IPS DF 4.7 (cell line): ENCODE results near the gene FCGR1A.
A peak's percentile ranks its signal among the peaks of the same experiment; 100 is the strongest.
"Not testable (repeated sequence)": the region's sequence is repeated elsewhere in the genome, so short reads cannot be mapped to it uniquely, and the experiment has no call there.

Experiments used
- DNase-seq: peaks from one replicate; pipeline ENCODE4 v3.0.0-alpha.2; 2013; ENCODE audit warnings: low spot score; ENCODE audit errors: extremely low read depth

Gene FCGR1A

DNA sequence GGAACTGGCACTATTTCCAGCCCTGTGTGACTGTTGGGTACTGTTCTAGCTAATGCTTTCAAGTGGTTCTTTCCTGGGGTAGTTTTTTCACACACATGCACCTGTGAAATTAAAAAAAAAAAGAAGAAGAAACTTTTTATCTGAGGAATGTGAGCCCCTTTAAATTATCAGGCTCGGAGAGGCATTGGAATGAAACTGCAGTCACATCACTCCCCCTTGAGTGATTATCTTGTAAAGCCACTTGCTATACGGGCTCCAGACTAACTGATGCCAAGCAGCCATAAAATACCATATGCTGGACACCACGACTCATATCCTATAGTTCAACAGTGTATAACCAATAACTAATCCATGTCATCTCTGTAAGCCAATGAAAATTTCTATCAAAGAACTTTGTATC is 5.4 kb upstream of the FCGR1A start:
- not testable (repeated sequence) for DNase-seq

- not testable (repeated sequence) for DNase-seq
These were observed 4.2 kb upstream of the FCGR1A start for GRCh38 chr1:149778313-149778712.

GRCh38 chr1:149781413-149781984 is 995 bp upstream of the FCGR1A start:
- not testable (repeated sequence) for DNase-seq

DNA sequence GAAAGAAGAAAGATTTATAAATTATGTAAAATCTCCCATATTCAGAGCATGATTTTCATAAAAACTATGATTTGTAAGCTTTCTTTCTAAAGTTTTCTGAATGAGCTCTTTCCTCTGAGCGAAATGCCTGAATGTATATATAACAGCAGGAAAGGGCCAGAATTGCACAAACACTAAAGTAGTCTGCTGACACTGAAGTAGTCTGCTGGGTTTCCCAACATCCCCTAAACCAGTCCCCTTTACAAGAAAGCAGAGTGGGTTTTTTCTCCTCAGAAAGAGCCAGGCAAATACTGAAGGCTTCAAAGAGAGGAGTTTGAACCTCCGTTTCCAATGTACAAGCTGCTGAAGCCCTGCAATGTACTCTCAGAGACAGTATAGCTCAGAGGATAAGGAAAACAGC is 795 bp downstream of the FCGR1A start:
- not testable (repeated sequence) for DNase-seq

DNA sequence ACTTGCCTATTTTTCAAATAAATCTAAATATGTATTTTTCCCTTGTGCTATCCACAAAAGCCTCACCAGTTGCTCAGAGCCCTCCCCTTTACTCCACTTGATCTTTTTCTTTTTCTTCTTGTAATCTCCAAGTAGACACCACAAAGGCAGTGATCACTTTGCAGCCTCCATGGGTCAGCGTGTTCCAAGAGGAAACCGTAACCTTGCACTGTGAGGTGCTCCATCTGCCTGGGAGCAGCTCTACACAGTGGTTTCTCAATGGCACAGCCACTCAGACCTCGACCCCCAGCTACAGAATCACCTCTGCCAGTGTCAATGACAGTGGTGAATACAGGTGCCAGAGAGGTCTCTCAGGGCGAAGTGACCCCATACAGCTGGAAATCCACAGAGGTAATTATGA is 1.4 kb downstream of the FCGR1A start:
- not testable (repeated sequence) for DNase-seq

DNA sequence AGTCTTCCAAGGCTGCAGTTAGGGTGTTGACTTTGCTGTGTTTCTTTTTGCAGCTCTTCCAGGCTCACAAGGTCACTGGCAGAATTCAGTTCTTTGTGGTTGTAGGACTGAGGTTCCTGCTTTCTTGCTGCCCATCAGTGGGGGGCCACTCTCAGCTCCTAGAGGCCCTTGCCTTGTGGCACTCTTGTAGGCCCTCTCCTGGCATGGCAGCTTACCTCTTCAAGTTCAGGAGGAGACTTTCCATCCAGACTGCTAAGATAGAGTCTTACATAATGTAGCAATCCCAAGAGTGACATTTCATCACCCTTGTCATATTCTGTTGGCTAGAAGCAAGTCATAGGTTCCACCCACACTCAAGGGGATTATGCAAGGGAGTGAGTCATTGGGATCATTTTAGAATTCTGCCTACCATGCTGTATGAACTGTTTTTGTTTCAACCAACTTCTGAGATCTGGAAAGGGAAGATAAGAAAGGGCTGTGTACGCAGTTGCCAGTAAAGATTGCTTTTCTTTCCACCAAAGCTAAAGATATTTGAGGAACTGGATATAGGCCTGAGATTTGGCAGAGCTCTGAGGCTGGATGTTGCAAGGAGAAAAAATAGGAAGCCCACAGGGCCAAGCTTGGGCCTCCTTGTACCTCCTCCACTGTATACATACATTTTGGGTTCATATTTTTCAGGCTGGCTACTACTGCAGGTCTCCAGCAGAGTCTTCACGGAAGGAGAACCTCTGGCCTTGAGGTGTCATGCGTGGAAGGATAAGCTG is 5.4 kb downstream of the FCGR1A start:
- DNase-seq: not testable (repeated sequence)

- not testable (repeated sequence) for DNase-seq
These were observed 10.0 kb downstream of the FCGR1A start for GRCh38 chr1:149792502-149792901.

GRCh38 chr1:149792912-149793515 is 10.5 kb downstream of the FCGR1A start:
- DNase-seq: not testable (repeated sequence)

DNA sequence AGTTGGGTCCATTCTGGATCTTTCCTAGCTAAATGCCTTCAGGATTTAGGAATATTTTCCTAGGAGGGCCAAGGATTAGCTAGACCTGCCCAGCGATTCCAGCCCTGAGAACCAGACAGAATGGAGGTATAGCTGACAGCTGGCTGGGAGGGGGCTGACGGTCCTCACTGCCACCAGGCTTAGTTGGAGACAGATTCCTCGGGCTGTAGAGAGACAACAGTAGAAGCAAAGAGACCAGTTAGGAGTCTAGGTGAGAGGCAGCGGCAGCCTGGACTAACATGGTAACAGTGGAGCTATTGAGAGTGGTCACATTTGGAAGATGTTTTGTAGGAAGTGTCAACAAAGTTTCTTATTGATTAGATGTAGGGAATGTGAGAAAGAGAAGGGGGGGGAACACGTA is 11.4 kb downstream of the FCGR1A start:
- DNase-seq: not testable (repeated sequence)

DNA sequence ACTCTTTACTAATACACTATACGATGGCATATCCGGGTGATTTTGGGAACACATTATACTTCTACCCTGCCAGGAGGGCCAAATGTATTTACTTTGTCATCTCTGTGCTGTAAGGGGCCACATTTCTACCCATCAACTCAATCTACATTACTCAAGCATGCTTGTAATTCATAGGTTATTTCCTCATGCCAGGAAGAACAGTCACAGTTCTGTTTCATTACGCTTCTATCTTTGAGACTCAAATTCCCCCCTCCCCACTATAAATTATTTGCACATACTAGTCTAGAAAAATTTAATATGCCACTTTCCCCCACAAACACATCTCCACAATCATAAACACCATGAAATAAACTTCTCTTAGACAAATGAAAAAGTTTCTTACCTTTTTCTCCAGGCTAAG is 19.1 kb downstream of the FCGR1A start:
- not testable (repeated sequence) for DNase-seq

DNA sequence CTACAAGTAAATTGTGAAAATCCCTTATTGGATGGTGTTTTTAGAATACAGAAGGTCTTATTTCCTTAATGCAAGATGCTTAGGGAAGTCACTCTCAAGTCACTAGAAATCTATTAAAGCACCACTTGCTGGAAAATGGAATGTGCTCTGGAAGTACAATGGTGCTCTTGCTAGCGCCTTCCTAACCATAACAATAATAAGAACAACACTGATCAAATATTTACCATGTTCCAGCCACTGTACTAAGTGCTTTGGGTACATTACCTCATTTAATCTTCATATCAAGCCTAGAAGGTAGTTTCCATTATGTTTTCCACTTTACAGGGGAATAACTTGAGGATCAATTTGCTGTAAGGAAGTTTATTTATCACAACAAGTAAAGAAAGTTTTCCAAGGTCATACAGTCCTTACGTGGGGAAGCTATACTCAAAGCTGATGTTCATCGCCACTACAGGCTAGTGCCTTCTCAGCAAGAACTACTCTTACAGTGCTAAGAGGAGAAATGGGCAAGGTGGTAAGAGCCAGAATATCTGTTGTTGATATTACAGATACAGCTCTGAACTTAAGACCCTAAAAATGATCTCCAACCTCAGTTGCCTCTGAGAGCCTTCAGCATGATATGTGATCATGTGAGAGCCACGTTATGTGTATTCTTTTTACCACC is 22.1 kb downstream of the FCGR1A start:
- DNase-seq: not testable (repeated sequence)

DNA sequence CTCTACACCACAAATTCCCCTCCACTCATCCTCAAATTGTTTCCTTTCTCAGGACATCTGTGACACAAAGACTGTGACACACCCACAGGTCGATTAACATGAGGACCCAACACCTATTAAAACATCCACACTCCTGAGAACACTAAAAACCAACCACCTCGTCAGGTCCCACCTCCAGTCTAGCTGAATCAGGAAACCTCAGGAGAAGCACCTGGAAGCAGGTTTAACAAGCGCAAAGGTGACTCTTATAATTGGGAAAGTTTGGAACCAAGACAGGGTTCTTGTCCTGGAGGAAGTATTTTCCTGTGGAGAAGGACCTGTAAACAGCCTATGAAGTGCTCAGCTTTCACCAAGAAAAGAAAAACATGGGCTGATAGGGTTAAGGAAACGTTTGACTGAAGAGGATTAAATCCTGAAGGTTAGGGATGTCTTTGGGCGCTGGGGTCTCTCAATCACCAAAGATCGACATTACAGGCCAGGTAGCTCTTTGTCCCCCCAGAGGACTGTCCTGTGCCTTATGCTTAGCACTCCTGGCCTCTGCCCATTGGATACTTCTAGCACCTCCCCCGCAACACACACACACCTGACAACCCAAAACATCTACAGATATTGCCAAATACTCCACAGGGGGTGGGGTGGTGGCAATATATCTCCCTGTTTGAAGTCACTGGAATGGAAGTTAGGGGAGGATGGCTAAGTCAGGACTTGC is 28.4 kb downstream of the FCGR1A start:
- not testable (repeated sequence) for DNase-seq

GRCh38 chr1:149811514-149811889 is 29.0 kb downstream of the FCGR1A start:
- DNase-seq: not testable (repeated sequence)

DNA sequence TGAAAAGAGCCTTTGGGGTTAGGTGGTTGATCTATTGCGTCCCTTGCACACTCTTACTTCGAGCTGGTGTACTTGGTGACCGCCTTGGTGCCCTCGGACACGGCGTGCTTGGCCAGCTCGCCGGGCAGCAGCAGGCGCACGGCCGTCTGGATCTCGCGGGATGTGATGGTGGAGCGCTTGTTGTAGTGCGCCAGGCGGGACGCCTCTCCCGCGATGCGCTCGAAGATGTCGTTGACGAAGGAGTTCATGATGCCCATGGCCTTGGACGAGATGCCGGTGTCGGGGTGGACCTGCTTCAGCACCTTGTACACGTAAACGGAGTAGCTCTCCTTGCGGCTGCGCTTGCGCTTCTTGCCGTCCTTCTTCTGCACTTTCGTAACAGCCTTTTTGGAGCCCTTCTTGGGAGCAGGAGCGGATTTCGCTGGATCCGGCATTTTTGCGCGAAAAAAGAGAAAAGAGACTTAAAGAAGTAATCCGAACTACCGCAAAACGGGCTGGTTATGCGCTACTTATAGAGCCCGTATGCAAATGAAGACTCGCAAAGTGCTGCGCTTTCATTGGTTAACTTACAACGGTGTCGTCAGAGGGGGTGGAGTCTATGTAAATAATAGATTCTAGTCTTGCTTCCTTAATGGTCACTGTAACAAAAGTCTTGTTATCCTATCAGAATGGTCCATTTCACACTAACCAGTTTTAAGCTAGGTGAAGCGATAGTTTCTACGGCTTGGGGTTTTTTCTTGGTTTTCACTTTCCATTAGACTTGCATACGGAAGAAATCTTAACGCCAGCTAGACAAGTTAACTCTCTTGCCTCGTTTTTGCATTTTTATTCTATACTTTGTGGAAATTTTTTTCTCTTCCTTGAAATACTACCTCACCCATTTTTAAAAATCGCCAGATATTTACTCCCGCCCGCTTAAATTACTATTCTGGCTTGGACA is 29.7 kb downstream of the FCGR1A start:
- peak; percentile 68 for DNase-seq

- DNase-seq: not testable (repeated sequence)
These were observed 30.7 kb downstream of the FCGR1A start for GRCh38 chr1:149812893-149813801.

GRCh38 chr1:149820387-149820786 is 37.9 kb downstream of the FCGR1A start:
- not testable (repeated sequence) for DNase-seq

- DNase-seq: not testable (repeated sequence)
These were observed 44.1 kb downstream of the FCGR1A start for GRCh38 chr1:149826555-149826954.

DNA sequence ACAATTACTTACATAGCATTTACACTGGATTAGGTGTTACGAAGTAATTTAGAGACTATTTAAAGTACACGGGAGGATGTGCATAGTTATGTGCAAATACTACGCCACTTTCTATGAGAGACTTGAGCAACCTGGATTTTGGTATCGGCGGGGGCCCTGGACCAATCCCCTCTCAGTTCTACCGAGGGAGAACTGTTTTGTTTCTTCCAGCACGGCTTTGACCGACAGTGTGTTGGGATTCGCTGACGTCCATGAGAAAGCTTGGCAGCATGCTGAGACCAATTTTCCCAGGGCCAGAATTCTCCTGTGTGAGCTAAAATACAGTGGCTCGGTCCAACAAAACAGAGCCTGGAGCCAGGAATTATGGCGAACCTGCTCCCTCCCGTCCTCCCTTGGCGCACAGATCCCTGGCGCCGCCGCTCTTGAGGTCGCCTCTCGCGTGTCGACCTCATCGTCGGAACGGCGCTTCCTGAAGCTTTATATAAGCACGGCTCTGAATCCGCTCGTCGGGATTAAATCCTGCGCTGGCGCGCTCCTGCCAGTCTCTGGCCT is 49.3 kb downstream of the FCGR1A start:
- DNase-seq: not testable (repeated sequence)
